GM18873 (cell line): ENCODE results near the gene RAPGEF6.

ENCODE experiments used
- ATAC-seq: cut with Tn5 transposase; IDR thresholded peaks from one replicate; pipeline ENCODE4 v1.9.1; 2021; ENCODE audit warnings: mild to moderate bottlenecking, moderate library complexity, moderate number of reproducible peaks; ENCODE audit not compliant: unreplicated experiment, low FRiP score

The RAPGEF6 gene

GRCh38 chr5:131377346-131377745 lies 257.7 kb downstream of the RAPGEF6 start:
- ATAC-seq: no peak

- ATAC-seq: no peak
These were observed 259.7 kb downstream of the RAPGEF6 start for GRCh38 chr5:131375351-131375750.
